ENCODE measurements around the gene LRRC32.

LRRC32 gene

DNA sequence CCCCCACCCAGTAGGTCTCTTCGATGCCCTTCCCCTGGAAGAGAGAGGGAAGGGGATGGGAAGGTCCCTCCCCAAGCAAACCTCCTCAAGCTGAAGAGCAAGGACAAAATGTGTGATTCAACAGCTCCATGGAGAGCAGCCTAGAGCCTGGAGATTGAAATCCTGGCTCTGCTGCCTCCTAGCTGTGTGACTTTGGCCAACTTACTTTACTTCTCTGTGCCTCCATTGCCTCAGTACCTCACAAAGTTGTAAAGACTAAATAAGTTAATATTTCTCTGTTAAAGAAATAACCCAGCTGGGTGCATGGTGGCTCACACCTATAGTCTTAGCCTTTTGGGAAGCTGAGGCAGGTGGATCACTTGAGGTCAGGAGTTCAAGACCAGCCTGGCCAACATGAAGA is 21.1 kb upstream of the LRRC32 start:
- no peak overlapping the region for H3K9ac ChIP-seq (ENCODE audit: low read length in 5 of 5)
- H3K36me3 ChIP-seq (ENCODE audit: control insufficient read depth in 5 of 5, insufficient read depth in 5 of 5, low read length in 5 of 5): no peaks in the 10 kb centered on the region
- peaks cover 0 to 5% (median 0%) of the 10 kb centered on the region in 5 donors for H3K4me1 ChIP-seq (ENCODE audit: control insufficient read depth in 5 of 5, insufficient read depth in 5 of 5, low read length in 5 of 5)
- H3K4me3 ChIP-seq (ENCODE audit: low read depth in 1 of 5, low read length in 5 of 5): no peak overlapping the region
- no peaks in the 10 kb centered on the region for H3K9me3 ChIP-seq (ENCODE audit: control insufficient read depth in 5 of 5, low read length in 5 of 5)
- H3K27me3 ChIP-seq (ENCODE audit: control insufficient read depth in 5 of 5, insufficient read depth in 4 of 5, low read length in 5 of 5): peaks cover 0 to 3% (median 0%) of the 10 kb centered on the region in 5 donors
- no peak overlapping the region for H3K27ac ChIP-seq (ENCODE audit: low read depth, low read length)

DNA sequence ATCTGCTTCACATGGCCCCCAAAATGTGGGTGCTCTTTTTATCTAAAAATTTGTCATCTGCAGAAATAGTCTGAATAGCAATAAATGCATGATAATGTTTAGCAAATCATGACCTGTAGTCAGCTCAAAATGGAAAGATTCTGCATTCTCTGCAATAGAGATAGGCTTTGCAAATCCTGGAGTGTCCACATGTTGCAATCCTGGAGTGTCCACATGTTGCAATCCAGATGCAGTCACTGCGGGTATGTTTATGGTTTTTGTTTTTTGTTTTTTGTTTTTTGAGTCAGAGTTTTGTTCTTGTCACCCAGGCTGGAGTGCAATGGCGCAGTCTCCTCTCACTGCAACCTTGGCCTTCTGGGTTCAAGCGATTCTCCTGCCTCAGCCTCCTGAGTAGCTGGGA is 20.2 kb upstream of the LRRC32 start:
- no peak overlapping the region for H3K27ac ChIP-seq (ENCODE audit: low read depth, low read length)
- H3K9me3 ChIP-seq (ENCODE audit: control insufficient read depth in 5 of 5, low read length in 5 of 5): no peaks in the 10 kb centered on the region
- peaks cover 0 to 5% (median 3%) of the 10 kb centered on the region in 5 donors for H3K4me1 ChIP-seq (ENCODE audit: control insufficient read depth in 5 of 5, insufficient read depth in 5 of 5, low read length in 5 of 5)
- no peaks in the 10 kb centered on the region for H3K36me3 ChIP-seq (ENCODE audit: control insufficient read depth in 5 of 5, insufficient read depth in 5 of 5, low read length in 5 of 5)
- H3K9ac ChIP-seq (ENCODE audit: low read length in 5 of 5): no peak overlapping the region
- H3K27me3 ChIP-seq (ENCODE audit: control insufficient read depth in 5 of 5, insufficient read depth in 4 of 5, low read length in 5 of 5): peaks cover 0 to 3% (median 0%) of the 10 kb centered on the region in 5 donors
- no peak overlapping the region for H3K4me3 ChIP-seq (ENCODE audit: low read depth in 1 of 5, low read length in 5 of 5)

DNA sequence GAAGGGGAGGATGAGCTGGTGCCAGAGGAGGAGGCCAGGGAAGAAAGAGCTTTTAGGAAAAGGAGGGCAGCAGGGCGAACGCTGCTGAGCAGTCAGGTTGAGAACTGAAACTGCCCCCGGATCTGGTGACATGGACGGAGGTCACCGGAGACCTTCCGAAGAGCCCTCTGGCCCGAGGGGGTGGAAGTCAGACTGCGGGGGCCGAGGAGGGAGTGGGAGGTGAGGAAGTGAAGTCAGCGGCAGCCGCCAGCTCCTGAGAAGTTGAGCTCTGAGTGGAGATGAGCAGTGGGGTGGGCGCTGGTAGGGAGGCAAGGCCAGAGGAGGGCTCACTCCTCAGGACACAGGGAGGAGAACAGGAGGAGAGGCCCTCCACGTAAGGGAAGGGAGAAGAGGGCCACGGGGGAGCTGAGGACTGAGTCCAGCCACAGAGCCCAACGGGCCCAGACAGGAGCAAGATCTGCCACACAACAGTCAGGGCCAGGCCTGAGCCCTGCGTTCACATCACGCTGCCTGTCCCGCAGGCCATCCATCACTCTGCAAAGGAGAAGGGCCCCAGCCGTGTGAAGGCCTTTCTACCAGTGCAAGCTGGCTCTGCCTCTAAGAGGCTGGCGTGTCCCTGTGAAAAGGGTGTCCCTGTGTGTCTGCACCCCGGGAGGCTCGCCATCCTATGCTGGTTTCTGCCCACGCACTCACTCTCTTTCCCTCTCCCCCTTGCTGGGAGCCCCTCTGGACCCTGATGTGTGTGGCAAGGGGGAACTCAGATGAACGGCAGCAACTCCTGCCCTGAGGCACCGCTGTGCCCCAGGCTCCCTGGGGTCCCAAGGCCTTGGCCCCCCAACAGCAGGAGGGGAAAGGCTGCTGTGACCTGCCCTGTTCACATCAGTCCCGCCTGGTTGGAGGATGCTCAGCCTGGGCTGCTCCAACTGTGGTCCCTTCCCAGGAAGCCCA is 19.0 kb upstream of the LRRC32 start:
- Histone ChIP-seq H3K27ac (ENCODE audit: low read depth, low read length) (no peak overlapping the region), H3K27me3 (ENCODE audit: control insufficient read depth in 5 of 5, insufficient read depth in 4 of 5, low read length in 5 of 5) (peaks cover 0 to 3% (median 0%) of the 10 kb centered on the region in 5 donors), H3K4me3 (ENCODE audit: low read depth in 1 of 5, low read length in 5 of 5) (no peak overlapping the region)

DNA sequence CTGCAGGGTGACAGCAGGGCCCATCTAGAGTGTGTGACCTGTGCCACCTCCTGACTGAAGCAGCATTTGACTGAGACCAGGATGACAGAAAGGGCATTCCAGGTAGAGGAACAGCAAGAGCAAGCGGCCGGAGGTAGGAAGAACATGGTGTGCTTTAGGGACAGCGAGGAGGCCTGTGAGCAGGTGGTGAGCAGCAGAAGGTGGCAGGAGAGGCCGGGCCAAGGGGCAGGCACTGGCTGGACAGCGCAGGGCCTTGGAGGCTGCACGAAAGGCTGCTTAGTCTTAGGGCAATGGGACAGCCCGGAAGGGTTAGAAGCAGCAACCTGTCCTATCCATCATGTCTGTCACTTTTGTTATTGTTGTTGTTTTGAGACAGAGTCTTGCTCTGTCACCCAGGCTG is 17.6 kb upstream of the LRRC32 start:
- Histone ChIP-seq H3K4me1 (ENCODE audit: control insufficient read depth in 5 of 5, insufficient read depth in 5 of 5, low read length in 5 of 5) (peaks cover 0 to 5% (median 3%) of the 10 kb centered on the region in 5 donors), H3K9me3 (ENCODE audit: control insufficient read depth in 5 of 5, low read length in 5 of 5) (peaks cover 0 to 7% (median 0%) of the 10 kb centered on the region in 5 donors), H3K4me3 (ENCODE audit: low read depth in 1 of 5, low read length in 5 of 5) (no peak overlapping the region), H3K27ac (ENCODE audit: low read depth, low read length) (no peak overlapping the region), H3K9ac (ENCODE audit: low read length in 5 of 5) (no peak overlapping the region), H3K36me3 (ENCODE audit: control insufficient read depth in 5 of 5, insufficient read depth in 5 of 5, low read length in 5 of 5) (no peaks in the 10 kb centered on the region), H3K27me3 (ENCODE audit: control insufficient read depth in 5 of 5, insufficient read depth in 4 of 5, low read length in 5 of 5) (peaks cover 0 to 3% (median 0%) of the 10 kb centered on the region in 5 donors)

More for the DNA sequence above, 19.0 kb upstream of the LRRC32 start:
- Histone ChIP-seq H3K36me3 (ENCODE audit: control insufficient read depth in 5 of 5, insufficient read depth in 5 of 5, low read length in 5 of 5) (no peaks in the 10 kb centered on the region), H3K4me1 (ENCODE audit: control insufficient read depth in 5 of 5, insufficient read depth in 5 of 5, low read length in 5 of 5) (peaks cover 0 to 5% (median 3%) of the 10 kb centered on the region in 5 donors), H3K9me3 (ENCODE audit: control insufficient read depth in 5 of 5, low read length in 5 of 5) (peaks cover 0 to 1% (median 0%) of the 10 kb centered on the region in 5 donors), H3K9ac (ENCODE audit: low read length in 5 of 5) (no peak overlapping the region)

DNA sequence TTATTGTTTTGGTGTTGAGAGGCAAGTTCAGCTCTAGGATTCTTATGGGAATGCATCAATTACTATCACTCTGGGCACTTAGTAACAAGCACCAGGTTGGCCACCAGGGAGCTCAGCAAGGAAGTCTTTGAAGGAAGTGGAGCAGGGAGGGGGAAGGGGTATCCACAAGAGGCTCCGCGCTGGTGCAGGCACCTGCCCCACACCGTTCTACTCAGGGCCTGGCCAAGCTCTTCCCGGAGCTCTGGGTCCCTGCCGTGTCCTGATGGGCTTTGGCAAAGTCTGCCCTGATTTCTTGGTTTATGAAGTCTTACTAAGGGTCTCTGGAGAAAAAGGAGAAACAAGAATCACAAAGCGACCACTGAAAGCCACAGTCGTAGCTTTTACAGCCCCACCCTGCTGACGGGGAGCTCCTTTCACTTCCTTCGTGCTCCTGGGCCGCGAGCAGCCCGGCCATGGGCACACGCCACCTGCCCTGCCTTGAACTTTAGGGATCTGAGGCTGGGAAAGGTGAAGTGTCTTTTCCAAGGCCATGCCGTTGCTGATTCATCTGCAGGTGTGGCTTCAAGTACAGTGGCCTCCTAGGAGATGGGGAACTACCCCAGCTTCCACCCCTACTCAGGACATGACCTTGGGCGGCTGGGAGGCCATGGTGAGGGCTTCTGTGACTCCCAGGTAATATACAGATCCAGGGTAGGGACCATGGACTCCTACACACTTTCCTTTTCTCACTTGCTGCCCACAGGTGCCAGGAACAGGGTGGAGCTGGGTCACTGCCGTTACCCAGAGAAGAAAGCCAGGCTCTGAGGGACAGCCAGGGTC is 15.9 kb upstream of the LRRC32 start:
- Histone ChIP-seq H3K36me3 (ENCODE audit: control insufficient read depth in 5 of 5, insufficient read depth in 5 of 5, low read length in 5 of 5) (no peaks in the 10 kb centered on the region), H3K27ac (ENCODE audit: low read depth, low read length) (no peak overlapping the region), H3K4me3 (ENCODE audit: low read depth in 1 of 5, low read length in 5 of 5) (no peak overlapping the region), H3K27me3 (ENCODE audit: control insufficient read depth in 5 of 5, insufficient read depth in 4 of 5, low read length in 5 of 5) (peaks cover 0 to 3% (median 0%) of the 10 kb centered on the region in 5 donors), H3K9ac (ENCODE audit: low read length in 5 of 5) (no peak overlapping the region), H3K4me1 (ENCODE audit: control insufficient read depth in 5 of 5, insufficient read depth in 5 of 5, low read length in 5 of 5) (peaks cover 0 to 5% (median 3%) of the 10 kb centered on the region in 5 donors), H3K9me3 (ENCODE audit: control insufficient read depth in 5 of 5, low read length in 5 of 5) (peaks cover 0 to 7% (median 0%) of the 10 kb centered on the region in 5 donors)

DNA sequence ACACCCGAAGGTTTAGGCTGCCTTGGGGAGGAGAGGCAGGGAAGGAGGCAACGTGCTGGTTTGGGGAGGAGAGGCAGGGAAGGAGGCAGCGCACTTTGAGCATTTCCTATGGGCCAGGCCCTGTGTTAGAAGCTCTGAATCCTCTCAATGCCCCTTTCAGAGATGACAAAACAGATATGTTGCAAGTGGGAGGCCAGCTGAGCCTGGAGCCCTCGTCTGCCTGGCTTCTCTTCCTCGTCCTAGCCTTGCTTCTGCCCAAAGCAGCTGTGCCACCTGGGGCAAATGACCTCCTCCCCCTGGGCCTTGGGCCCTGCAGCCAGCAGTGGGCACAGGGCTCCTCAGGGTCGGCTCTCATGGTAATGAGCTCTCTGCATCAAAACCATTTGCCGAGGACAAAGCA is 15.3 kb upstream of the LRRC32 start:
- Histone ChIP-seq H3K4me3 (ENCODE audit: low read depth in 1 of 5, low read length in 5 of 5) (no peak overlapping the region), H3K27me3 (ENCODE audit: control insufficient read depth in 5 of 5, insufficient read depth in 4 of 5, low read length in 5 of 5) (peaks cover 0 to 3% (median 0%) of the 10 kb centered on the region in 5 donors), H3K36me3 (ENCODE audit: control insufficient read depth in 5 of 5, insufficient read depth in 5 of 5, low read length in 5 of 5) (no peaks in the 10 kb centered on the region), H3K9me3 (ENCODE audit: control insufficient read depth in 5 of 5, low read length in 5 of 5) (peaks cover 0 to 7% (median 0%) of the 10 kb centered on the region in 5 donors), H3K27ac (ENCODE audit: low read depth, low read length) (no peak overlapping the region), H3K9ac (ENCODE audit: low read length in 5 of 5) (no peak overlapping the region), H3K4me1 (ENCODE audit: control insufficient read depth in 5 of 5, insufficient read depth in 5 of 5, low read length in 5 of 5) (peaks cover 0 to 6% (median 3%) of the 10 kb centered on the region in 5 donors)

DNA sequence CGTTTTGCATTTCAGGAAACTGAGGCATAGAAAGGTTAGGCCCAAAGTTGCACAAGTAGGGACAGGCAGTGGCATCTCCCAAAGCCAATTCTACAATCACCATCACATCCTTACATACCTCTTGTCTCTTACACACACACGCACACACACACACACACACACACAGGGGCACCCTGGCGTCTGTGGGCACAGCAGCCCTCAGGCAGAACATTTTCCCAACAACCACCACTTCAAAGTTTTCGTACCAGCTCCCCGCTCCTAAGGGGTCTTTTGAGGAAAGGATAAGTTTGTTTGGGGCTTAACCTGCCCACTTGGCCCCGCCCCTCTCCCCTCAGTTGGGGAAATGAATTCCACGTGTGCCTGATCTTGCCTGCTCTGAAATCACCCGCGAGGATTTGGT is 14.7 kb upstream of the LRRC32 start:
- H3K27ac ChIP-seq (ENCODE audit: low read depth, low read length): no peak overlapping the region
- H3K9me3 ChIP-seq (ENCODE audit: control insufficient read depth in 5 of 5, low read length in 5 of 5): peaks cover 0 to 7% (median 0%) of the 10 kb centered on the region in 5 donors
- H3K36me3 ChIP-seq (ENCODE audit: control insufficient read depth in 5 of 5, insufficient read depth in 5 of 5, low read length in 5 of 5): no peaks in the 10 kb centered on the region
- H3K27me3 ChIP-seq (ENCODE audit: control insufficient read depth in 5 of 5, insufficient read depth in 4 of 5, low read length in 5 of 5): peaks cover 0 to 3% (median 0%) of the 10 kb centered on the region in 5 donors
- H3K9ac ChIP-seq (ENCODE audit: low read length in 5 of 5): no peak overlapping the region
- H3K4me3 ChIP-seq (ENCODE audit: low read depth in 1 of 5, low read length in 5 of 5): no peak overlapping the region
- H3K4me1 ChIP-seq (ENCODE audit: control insufficient read depth in 5 of 5, insufficient read depth in 5 of 5, low read length in 5 of 5): peaks cover 0 to 11% (median 4%) of the 10 kb centered on the region in 5 donors

DNA sequence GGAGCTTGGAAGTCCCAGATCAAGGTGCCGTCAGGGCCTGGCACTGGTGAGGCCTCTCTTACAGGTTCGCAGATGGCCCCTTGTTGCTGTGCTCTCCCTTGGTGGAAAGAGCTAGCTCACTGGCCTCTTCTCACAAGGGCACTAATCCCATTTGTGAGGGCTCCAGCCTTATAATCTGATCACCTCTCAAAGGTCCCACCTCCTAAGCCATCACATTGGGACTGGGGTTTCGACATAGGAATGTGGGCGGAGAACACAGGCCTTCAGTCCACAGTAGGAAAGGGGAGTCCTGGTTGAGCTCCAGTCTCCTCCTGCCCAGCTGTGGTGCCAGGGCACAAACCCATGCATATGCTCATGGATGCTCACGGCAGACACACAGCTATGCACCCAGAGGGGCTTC is 14.0 kb upstream of the LRRC32 start:
- H3K27me3 ChIP-seq (ENCODE audit: control insufficient read depth in 5 of 5, insufficient read depth in 4 of 5, low read length in 5 of 5): peaks cover 0 to 3% (median 0%) of the 10 kb centered on the region in 5 donors
- no peak overlapping the region for H3K9ac ChIP-seq (ENCODE audit: low read length in 5 of 5)
- H3K27ac ChIP-seq (ENCODE audit: low read depth, low read length): no peak overlapping the region
- no peaks in the 10 kb centered on the region for H3K36me3 ChIP-seq (ENCODE audit: control insufficient read depth in 5 of 5, insufficient read depth in 5 of 5, low read length in 5 of 5)
- H3K9me3 ChIP-seq (ENCODE audit: control insufficient read depth in 5 of 5, low read length in 5 of 5): peaks cover 0 to 7% (median 0%) of the 10 kb centered on the region in 5 donors
- H3K4me1 ChIP-seq (ENCODE audit: control insufficient read depth in 5 of 5, insufficient read depth in 5 of 5, low read length in 5 of 5): peaks cover 0 to 11% (median 3%) of the 10 kb centered on the region in 5 donors
- no peak overlapping the region for H3K4me3 ChIP-seq (ENCODE audit: low read depth in 1 of 5, low read length in 5 of 5)

DNA sequence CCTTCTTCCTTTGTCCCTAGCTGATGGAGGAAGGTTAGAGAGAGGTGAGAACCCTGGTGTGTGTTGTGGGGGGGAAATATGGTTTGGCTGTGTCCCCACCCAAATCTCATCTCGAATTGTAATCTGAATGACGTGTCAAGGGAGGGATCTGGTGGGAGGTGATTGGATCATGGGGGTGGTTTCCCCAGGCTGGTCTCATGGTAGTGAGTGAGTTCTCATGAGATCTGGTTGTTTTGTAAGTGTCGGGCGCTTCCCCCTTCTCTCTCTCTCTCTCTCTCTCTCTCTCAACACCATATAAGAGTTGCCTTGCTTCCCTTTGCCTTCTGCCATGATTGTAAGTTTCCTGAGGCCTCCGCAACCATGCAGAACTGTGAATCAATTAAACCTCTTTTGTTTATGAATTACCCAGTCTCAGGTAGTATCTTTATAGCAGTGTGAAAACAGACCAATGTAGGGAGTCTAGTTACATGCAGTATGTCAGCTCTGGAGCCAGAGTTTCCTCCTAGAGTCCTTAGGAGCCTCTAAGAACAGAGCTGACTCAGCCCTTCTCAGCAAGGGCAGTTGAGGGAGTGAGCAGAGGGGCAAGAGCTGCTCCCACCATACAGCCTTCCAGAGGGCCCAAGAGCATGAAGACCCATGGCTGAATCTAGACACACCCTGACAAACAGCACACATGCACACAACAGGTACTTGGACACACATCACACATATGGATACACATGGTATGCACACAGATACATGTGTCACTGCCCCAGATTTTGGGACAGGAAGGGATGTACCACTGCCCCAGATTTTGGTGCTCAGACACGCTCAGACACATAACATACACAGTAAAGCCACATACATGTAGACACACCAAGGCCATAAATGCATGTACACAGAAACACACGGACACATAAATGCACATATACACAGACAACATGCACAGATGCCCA is 12.9 kb upstream of the LRRC32 start:
- Histone ChIP-seq H3K27me3 (ENCODE audit: control insufficient read depth in 5 of 5, insufficient read depth in 4 of 5, low read length in 5 of 5) (peaks cover 0 to 3% (median 0%) of the 10 kb centered on the region in 5 donors), H3K4me3 (ENCODE audit: low read depth in 1 of 5, low read length in 5 of 5) (no peak overlapping the region), H3K9me3 (ENCODE audit: control insufficient read depth in 5 of 5, low read length in 5 of 5) (peaks cover 0 to 7% (median 0%) of the 10 kb centered on the region in 5 donors), H3K4me1 (ENCODE audit: control insufficient read depth in 5 of 5, insufficient read depth in 5 of 5, low read length in 5 of 5) (peaks cover 0 to 11% (median 3%) of the 10 kb centered on the region in 5 donors), H3K27ac (ENCODE audit: low read depth, low read length) (no peak overlapping the region), H3K9ac (ENCODE audit: low read length in 5 of 5) (no peak overlapping the region), H3K36me3 (ENCODE audit: control insufficient read depth in 5 of 5, insufficient read depth in 5 of 5, low read length in 5 of 5) (no peaks in the 10 kb centered on the region)

Measured in subcutaneous abdominal adipose tissue (tissue), 5 donors.